Neural progenitor cell (in vitro differentiated cells): ENCODE measurements around the gene SIPA1L2.

Experiments
- CTCF ChIP-seq: fragments of 200-600 bp; sonication (generic); IDR thresholded peaks from 2 replicates; pipeline ENCODE4 v1.5.1; 2017; ENCODE audit warnings: antibody characterized with exemption, mild to moderate bottlenecking
- EZH2 ChIP-seq: fragments of 200-600 bp; sonication (generic); IDR thresholded peaks from 2 replicates; pipeline ENCODE4 v1.6.1; 2017; ENCODE audit warnings: antibody characterized with exemption, mild to moderate bottlenecking, moderate library complexity
- EZH2phosphoT487 ChIP-seq: fragments of 200-600 bp; sonication (generic); IDR thresholded peaks from 2 replicates; pipeline ENCODE4 v1.6.1; 2017; ENCODE audit warnings: antibody characterized with exemption

GRCh38 chr1:232673256-232673655 lies 43.3 kb upstream of the SIPA1L2 start:
- TF ChIP-seq CTCF: no peak
- no peak for TF ChIP-seq EZH2phosphoT487
- no peak for TF ChIP-seq EZH2
